ENCODE data around the gene KLF3.

The KLF3 gene

GRCh38 chr4:38704622-38705154 lies 40.7 kb downstream of the KLF3 start:
- DNase-seq = no peak

DNA sequence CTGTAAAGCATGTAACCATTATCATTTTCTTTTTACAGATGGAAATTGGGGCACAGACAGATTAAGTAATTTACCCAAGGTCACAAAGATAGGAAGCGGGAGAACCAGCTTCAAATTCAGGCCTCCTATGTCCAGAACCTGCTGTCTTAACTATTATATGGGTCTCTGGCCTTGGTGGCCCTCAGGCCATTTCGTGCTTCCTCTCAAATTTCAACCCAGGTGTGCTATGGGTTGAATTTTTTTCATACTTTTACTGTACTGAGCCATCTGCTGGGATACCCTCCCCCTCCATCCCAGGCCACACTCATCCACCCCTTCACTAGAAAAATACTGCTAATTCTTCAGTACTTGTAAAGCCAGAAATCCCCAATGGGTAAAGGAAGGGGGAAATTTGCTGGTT lies 42.3 kb downstream of the KLF3 start:
- DNase-seq = no peak

GRCh38 chr4:38710053-38710452 lies 46.1 kb downstream of the KLF3 start:
- DNase-seq = no peak

DNA sequence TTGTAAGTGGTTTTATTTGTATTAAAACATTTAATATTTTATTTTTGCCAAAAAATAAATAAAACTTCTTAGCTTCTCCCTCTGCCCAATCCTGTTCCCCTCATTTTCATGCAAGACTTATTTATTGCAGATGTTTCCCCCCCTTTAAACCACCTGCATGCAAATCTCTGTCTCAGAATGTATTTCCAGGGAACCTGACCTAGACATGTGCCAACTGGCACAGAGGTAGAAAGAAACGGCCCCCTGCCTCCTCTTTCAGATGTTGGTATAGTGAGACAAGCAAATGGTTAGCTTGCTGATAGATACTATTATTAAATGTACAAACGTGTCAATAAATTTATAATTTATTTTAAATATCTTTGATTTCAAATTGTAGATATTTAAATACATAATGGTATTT lies 47.1 kb downstream of the KLF3 start:
- no peak for DNase-seq

GRCh38 chr4:38715050-38715449 lies 51.1 kb downstream of the KLF3 start:
- no peak for DNase-seq

DNA sequence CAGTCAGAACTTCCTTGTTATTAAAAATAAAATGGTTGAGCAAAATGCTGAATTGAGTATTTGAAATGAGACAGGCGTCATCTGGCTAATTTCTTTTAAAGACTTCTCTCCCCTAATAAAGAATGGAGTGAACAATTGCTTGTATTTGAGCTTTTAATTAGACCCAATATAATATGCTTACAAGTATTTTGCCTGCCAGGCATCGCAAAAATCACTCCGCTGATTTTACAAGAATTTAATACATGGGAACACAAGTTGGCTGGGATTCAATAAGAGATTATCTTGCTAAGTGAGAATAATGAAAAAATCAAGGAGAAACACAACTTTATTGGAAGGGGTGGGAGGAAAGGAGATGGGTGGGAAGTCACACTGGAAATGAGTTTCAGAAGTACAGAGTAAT lies 52.3 kb downstream of the KLF3 start:
- no peak for DNase-seq

DNA sequence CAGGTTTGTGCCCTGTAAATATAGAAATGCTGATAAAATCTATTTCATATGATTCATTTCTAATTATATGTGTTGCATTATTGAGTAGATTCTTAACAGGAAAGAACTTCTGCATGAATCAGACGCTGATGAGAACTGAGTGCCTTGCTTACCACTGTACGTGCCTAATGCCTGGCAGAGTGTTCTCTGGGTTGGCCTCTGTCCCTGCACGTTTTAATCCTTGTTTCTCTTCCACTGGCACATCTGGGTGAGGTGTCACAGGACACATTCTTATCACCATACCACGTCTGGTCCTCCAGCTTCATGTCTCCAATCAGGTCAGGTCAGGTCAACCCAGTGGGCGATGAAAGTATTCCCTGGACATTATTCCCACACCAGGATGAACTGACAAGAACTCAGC lies 53.6 kb downstream of the KLF3 start:
- no peak for DNase-seq

GRCh38 chr4:38723114-38723513 lies 59.1 kb downstream of the KLF3 start:
- no peak for DNase-seq

- DNase-seq = no peak
These were observed 59.9 kb downstream of the KLF3 start for GRCh38 chr4:38723726-38724474.

- DNase-seq = no peak
These were observed 60.4 kb downstream of the KLF3 start for GRCh38 chr4:38724475-38724808.

DNA sequence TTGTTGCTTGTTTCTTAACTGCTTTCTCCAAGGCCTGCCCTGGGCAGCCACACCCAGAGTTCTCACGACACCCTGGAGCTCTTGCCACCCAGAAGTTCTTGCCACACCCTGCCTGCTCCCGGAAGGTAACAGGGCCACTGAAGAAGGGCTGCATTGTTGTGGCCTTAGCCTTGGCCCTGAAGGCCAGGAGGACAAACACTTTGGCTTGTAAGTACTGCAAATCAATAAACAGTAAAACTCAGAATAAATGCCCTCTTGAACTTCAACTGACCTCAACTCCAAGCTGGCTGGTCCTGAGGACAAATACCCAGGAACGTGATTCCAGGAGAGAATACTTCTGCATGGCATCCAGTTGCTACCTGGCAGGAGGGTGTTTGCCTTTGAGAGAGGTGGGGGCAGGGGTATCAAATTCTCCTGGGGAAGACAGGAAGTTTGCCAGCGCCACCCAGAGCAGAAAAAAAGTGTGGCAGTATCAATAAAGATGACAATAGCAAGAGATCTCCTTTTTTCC lies 64.7 kb downstream of the KLF3 start:
- DNase-seq = no peak

- DNase-seq = no peak
These were observed 66.5 kb downstream of the KLF3 start for GRCh38 chr4:38730493-38730829.

- peak; percentile 79 for DNase-seq
These were observed 67.0 kb downstream of the KLF3 start for GRCh38 chr4:38730830-38731646.

- no peak for DNase-seq
These were observed 69.7 kb downstream of the KLF3 start for GRCh38 chr4:38733663-38734062.

DNA sequence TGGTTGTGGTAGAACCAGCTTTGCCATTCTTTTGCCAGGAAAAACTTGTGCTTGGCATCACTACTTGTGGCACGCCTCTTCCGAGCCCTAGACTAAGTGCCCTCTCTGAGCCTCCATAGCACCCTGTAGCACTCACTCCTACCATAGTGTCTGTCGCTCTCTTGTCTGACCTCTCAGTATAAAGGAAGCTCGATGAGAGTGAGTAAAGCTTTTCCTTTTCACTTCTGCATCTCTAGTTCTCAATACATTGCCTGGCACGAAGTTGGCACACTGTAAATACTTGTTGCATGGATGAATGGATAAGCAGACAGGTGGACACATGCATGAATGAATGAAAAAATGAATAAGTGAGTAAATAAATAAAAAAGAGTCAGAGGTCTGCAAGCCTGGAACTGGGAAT lies 70.4 kb downstream of the KLF3 start:
- DNase-seq = no peak

DNA sequence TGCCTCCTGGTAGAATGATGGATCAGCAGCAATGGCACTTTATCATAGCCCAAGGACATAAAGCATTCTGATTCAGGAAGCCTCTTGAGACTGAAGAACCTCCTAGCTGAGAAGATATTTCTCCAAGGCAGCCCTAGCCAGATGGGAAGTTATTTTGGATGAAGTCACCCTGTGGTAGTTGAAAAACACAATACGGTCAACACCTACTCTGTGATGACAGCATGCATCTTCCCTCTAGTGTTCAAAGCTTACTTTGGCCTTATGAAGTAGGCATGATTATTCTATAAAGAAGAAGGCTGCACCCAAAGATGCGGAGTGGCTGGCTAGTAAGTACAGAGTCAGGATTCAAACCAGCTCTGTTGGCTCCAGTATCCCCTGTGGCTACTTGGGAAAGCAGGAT lies 70.9 kb downstream of the KLF3 start:
- DNase-seq = no peak

DNA sequence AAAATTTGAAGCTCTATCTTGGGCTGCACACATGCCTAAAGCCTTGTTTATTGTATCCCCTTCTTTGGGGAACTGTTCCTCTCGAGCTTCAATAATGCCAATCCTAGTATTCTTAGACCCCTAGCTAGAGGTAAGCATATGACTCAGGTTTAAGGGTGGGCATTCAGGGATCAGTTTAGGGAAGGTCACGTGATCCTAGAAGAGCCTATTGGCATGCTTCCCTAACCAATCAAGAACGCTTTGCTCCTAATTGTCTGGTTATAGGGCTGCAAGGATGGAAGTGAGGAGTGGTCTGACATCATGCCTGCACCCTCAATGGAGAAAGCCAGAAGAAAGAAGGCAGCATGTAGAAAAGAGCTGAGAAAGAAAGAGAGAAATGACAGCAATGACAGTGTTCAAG lies 71.9 kb downstream of the KLF3 start:
- DNase-seq = no peak

GRCh38 chr4:38738940-38739803 lies 75.2 kb downstream of the KLF3 start:
- no peak for DNase-seq

DNA sequence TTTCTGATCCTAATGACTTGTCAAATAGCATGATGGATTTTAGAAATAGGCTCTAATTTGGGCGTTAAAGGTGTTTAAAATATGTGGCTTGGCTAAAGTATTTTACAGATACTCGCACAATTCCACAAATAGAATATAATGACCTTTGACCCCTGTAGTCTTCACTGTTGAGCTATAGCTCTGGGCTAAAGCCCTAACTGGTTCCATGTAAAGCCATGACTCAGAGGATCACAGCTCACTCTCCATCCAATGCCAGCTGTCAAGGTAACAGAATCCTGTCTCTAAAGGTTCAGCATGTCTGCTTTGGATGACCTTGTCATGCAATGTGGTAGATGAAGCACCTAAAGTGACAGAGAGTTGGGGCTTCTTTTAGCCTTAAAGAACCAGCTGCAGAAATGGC lies 76.3 kb downstream of the KLF3 start:
- DNase-seq = no peak

DNA sequence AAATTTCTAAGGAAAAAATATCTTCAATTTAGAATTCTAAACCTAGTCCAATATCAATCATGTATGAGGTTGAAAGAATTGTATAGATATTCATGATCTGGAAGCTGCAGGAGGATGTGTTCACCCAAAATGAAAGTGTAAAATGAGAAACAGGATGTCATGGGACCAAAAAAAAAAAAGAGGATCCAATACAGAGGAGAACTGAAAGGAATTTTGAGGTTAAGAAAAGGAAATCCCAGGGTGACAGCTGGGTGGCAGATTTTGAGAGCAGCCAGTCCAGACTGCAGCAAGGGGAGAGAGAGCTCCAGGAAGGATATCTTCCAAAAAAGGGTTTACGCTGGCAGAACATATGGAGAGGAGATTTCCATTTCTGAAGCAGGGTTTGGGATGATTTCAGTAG lies 79.9 kb downstream of the KLF3 start:
- DNase-seq = no peak

DNA sequence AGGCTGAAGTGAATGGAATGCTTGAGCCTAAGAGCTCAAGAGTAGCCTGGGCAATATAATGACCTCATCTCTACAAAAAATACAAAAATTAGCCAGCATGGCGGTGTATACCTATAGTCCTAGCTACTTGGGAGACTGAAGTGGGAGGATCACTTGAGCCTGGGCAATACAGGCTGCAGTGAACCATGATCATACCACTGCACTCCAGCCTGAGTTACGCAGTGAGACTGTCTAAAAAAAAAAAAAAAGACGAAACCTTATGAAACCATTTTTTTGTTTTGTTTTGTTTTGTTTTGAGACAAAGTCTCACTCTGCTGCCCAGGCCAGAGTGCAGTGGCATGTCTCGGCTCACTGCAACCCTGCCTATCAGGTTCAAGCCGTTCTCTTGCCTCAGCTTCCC lies 81.9 kb downstream of the KLF3 start:
- DNase-seq = no peak

DNA sequence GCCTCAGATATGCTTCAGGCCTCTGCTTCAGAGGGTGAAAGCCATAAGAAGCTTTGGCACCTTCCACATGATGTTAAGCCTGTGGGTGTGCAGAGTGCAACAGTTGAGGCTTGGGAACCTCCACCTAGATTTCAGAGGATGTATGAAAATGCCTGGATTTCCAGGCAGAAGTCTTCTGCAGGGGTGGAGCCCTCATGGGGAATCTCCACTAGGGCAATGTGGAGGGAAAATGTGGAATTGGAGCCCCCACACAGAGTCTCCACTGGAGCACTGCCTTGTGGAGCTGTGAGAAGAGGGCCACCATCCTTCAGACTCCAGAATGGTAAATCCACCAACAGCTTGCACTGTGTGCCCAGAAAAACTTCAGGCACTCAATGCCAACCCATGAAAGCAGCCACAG lies 83.6 kb downstream of the KLF3 start:
- no peak for DNase-seq

DNA sequence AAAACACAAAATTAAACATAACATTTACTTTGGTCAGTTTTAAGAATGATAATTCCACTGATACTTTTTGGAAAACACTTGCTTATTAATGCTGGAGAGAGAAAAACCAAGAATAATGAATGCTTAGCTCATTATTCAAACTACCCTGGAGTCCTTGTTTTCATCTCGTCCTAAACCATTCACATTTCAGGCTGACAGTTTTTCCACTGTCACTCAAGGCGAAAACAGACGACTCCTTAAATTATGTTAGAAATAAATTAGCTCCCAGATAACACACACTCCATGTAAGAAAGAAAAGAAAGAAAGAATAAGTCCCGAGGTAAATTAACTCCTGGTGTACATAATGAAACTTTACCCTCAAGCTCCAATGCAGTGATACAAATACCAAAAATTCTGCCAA lies 85.3 kb downstream of the KLF3 start:
- DNase-seq = no peak
